MM.1S (cell line): Measurements from ENCODE around the gene PARD3.

ENCODE experiments used
- EZH2phosphoT487 ChIP-seq: fragments of 300-600 bp; sonication (generic); IDR thresholded peaks from 2 replicates; pipeline ENCODE4 v1.6.1; 2018; ENCODE audit warnings: antibody characterized with exemption, low read length
- TF ChIP-seq, protein P1 (sequence below): fragments of 300-600 bp; sonication (generic); IDR thresholded peaks from 2 replicates; pipeline ENCODE4 v1.5.1; 2016; ENCODE audit warnings: antibody characterized with exemption, low read length, mixed read lengths

DNA sequence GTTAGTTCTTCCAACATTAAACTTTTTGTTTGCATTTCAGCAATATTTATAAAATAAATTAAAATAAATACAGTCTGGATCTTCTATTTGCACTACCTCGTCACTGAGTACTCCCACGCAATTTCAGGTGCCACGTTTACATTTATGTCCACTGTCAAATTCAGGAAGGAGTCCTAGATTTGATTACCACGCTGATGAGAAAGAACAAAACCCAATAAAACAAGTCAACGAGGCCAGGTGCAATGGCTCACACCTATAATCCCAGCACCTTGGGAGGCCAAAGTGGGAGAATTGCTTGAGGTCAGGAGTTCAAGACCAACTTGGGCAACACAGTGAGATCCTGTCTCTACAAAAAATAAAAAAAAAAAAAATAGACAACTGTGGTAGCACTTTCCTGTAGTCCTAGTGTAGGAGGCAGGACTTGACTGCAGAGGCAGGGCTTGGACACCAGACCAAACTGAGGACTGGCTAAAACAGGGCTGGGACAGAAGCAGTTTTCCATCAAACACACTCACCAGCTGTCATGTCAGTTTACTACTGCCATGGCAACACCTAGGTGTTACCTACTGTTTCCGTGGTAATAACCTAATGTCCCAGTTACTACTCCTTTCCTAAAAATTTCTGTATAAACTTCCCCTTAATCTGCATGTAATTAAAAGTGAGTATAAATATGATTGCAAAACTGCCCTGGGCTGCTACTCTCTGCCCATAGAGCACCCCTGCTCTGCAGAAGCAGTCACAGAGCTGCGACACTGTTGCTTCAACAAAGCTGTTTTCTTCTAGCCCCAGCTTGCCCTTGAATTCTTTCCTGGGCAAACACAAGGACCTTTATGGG, 341.7 kb downstream of the PARD3 start:
- TF ChIP-seq, protein P1, sequence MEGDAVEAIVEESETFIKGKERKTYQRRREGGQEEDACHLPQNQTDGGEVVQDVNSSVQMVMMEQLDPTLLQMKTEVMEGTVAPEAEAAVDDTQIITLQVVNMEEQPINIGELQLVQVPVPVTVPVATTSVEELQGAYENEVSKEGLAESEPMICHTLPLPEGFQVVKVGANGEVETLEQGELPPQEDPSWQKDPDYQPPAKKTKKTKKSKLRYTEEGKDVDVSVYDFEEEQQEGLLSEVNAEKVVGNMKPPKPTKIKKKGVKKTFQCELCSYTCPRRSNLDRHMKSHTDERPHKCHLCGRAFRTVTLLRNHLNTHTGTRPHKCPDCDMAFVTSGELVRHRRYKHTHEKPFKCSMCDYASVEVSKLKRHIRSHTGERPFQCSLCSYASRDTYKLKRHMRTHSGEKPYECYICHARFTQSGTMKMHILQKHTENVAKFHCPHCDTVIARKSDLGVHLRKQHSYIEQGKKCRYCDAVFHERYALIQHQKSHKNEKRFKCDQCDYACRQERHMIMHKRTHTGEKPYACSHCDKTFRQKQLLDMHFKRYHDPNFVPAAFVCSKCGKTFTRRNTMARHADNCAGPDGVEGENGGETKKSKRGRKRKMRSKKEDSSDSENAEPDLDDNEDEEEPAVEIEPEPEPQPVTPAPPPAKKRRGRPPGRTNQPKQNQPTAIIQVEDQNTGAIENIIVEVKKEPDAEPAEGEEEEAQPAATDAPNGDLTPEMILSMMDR, result no peak
- no peak for TF ChIP-seq EZH2phosphoT487
